Transverse colon (tissue), 4 donors: ENCODE measurements around the gene LIX1.

Source experiments
- POLR2AphosphoS5 ChIP-seq, 3 donors: sonication (generic); formaldehyde crosslinking; IDR thresholded peaks; one replicate each; pipeline ENCODE4 v1.6.1; 2016; ENCODE audit warnings: antibody characterized with exemption in 3 of 3
- TF ChIP-seq, protein P1 (sequence below), 5 experiments: fragments of 200-600 bp in 3 of 5; fragments of 450-650 bp in 2 of 5; sonication (generic) in 3 of 5; IDR thresholded peaks; 1 replicate in 2 of 5; 2 replicates in 3 of 5; pipeline ENCODE4 v1.5.1; 2016 to 2017; ENCODE audit warnings: antibody characterized with exemption in 5 of 5, inconsistent platforms in 3 of 5, mild to moderate bottlenecking in 2 of 5, moderate library complexity in 1 of 5

- TF ChIP-seq, protein P1, sequence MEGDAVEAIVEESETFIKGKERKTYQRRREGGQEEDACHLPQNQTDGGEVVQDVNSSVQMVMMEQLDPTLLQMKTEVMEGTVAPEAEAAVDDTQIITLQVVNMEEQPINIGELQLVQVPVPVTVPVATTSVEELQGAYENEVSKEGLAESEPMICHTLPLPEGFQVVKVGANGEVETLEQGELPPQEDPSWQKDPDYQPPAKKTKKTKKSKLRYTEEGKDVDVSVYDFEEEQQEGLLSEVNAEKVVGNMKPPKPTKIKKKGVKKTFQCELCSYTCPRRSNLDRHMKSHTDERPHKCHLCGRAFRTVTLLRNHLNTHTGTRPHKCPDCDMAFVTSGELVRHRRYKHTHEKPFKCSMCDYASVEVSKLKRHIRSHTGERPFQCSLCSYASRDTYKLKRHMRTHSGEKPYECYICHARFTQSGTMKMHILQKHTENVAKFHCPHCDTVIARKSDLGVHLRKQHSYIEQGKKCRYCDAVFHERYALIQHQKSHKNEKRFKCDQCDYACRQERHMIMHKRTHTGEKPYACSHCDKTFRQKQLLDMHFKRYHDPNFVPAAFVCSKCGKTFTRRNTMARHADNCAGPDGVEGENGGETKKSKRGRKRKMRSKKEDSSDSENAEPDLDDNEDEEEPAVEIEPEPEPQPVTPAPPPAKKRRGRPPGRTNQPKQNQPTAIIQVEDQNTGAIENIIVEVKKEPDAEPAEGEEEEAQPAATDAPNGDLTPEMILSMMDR (IDR thresholded peaks at IDR 0.05) = no peak
- TF ChIP-seq POLR2AphosphoS5 (IDR thresholded peaks at IDR 0.05) = no peak
Observed at GRCh38 chr5:97100476-97100875, 41.9 kb downstream of the LIX1 start.
